WTC11 (cell line): ENCODE measurements around the gene ADI1. TPM values are rescaled to one million over a fixed set of nuclear protein-coding genes. Genes with fewer than 3 reads are reported as not detected.

Experiments used
- ATAC-seq: fragments of 200-7000 bp; cut with Tn5 transposase; 2 replicates; pipeline ENCODE4 v1.10.0; 2021; ENCODE audit warnings: mild to moderate bottlenecking, moderate library complexity
- CTCF ChIA-PET: fragments of 300-600 bp; sonication (Branson Sonifier 250); formaldehyde crosslinking; loops from one replicate; lab custom pipeline; 2021; ENCODE audit warnings: antibody characterized with exemption; lab: Charles Lee
- POLR2A ChIA-PET: fragments of 350-600 bp; sonication (Branson Sonifier 250); formaldehyde crosslinking; loops from one replicate; lab custom pipeline; 2021; ENCODE audit warnings: antibody characterized with exemption; lab: Charles Lee
- DNase-seq: peaks from one replicate; pipeline ENCODE4 v3.0.0; 2021; ENCODE audit warnings: low spot score
- H3K27ac Mint-ChIP-seq: 2 replicates; pipeline ENCODE4 v1.8.0; 2021; ENCODE audit warnings: mixed read lengths
- H3K27me3 Mint-ChIP-seq: 2 replicates; pipeline ENCODE4 v1.8.0; 2021; ENCODE audit warnings: low read depth, mild to moderate bottlenecking, moderate library complexity, mixed read lengths
- H3K36me3 Mint-ChIP-seq: 2 replicates; pipeline ENCODE4 v1.8.0; 2021; ENCODE audit warnings: mixed read lengths
- H3K4me1 Mint-ChIP-seq: 2 replicates; pipeline ENCODE4 v1.8.0; 2022; ENCODE audit warnings: mixed read lengths
- H3K4me3 Mint-ChIP-seq: 2 replicates; pipeline ENCODE4 v1.8.0; 2021; ENCODE audit warnings: mild to moderate bottlenecking, moderate library complexity, mixed read lengths
- H3K9me3 Mint-ChIP-seq: 2 replicates; pipeline ENCODE4 v1.8.0; 2021; ENCODE audit warnings: mixed read lengths
- ATF2 ChIP-seq: sonication (generic); formaldehyde crosslinking; IDR thresholded peaks from 2 replicates; pipeline ENCODE4 v1.8.1; 2022; ENCODE audit warnings: low read depth, missing genetic modification reagents, borderline replicate concordance
- CDX4 ChIP-seq: fragments of 250-450 bp; sonication (Bioruptor Pico); IDR thresholded peaks from 2 replicates; pipeline ENCODE4 v1.9.0; 2021; ENCODE audit warnings: moderate library complexity, mild to moderate bottlenecking, inconsistent platforms, borderline replicate concordance
- CREM ChIP-seq: sonication (generic); formaldehyde crosslinking; IDR thresholded peaks from 2 replicates; pipeline ENCODE4 v1.8.1; 2022; ENCODE audit warnings: mild to moderate bottlenecking, missing genetic modification reagents, moderate library complexity
- ELF4 ChIP-seq: sonication (generic); formaldehyde crosslinking; IDR thresholded peaks from 2 replicates; pipeline ENCODE4 v1.8.1; 2022; ENCODE audit warnings: low read depth, mild to moderate bottlenecking, moderate library complexity, missing genetic modification reagents
- EMX1 ChIP-seq: fragments of 250-450 bp; sonication (Bioruptor Pico); IDR thresholded peaks from 2 replicates; pipeline ENCODE4 v1.8.0; 2021; ENCODE audit warnings: mild to moderate bottlenecking
- ETV6 ChIP-seq: sonication (generic); formaldehyde crosslinking; IDR thresholded peaks from 2 replicates; pipeline ENCODE4 v1.8.1; 2022; ENCODE audit warnings: mild to moderate bottlenecking, missing genetic modification reagents
- FOXP1 ChIP-seq: sonication (generic); formaldehyde crosslinking; IDR thresholded peaks from 2 replicates; pipeline ENCODE4 v1.8.0; 2022; ENCODE audit warnings: missing genetic modification reagents, mild to moderate bottlenecking, moderate library complexity, borderline replicate concordance
- GABPB1 ChIP-seq: sonication (generic); formaldehyde crosslinking; IDR thresholded peaks from 2 replicates; pipeline ENCODE4 v1.8.1; 2023; ENCODE audit warnings: mild to moderate bottlenecking, missing genetic modification reagents
- HMGXB4 ChIP-seq: sonication (generic); formaldehyde crosslinking; IDR thresholded peaks from 2 replicates; pipeline ENCODE4 v1.8.1; 2023; ENCODE audit warnings: mild to moderate bottlenecking, moderate library complexity, missing genetic modification reagents
- MYBL2 ChIP-seq: sonication (generic); formaldehyde crosslinking; IDR thresholded peaks from 2 replicates; pipeline ENCODE4 v1.8.1; 2023; ENCODE audit warnings: mild to moderate bottlenecking, moderate library complexity, missing genetic modification reagents
- NFATC4 ChIP-seq: fragments of 250-450 bp; sonication (Bioruptor Pico); IDR thresholded peaks from 2 replicates; pipeline ENCODE4 v1.9.0; 2021; ENCODE audit warnings: mild to moderate bottlenecking
- NFYB ChIP-seq: sonication (generic); formaldehyde crosslinking; conservative IDR thresholded peaks from 2 replicates; pipeline ENCODE4 v1.8.0; 2022; ENCODE audit warnings: low read depth, missing genetic modification reagents
- NR2C2 ChIP-seq: sonication (generic); formaldehyde crosslinking; IDR thresholded peaks from 2 replicates; pipeline ENCODE4 v1.8.0; 2022; ENCODE audit warnings: mild to moderate bottlenecking, missing genetic modification reagents
- NR3C1 ChIP-seq: sonication (generic); formaldehyde crosslinking; conservative IDR thresholded peaks from 2 replicates; pipeline ENCODE4 v1.8.1; 2023; ENCODE audit warnings: low read depth, mild to moderate bottlenecking, missing genetic modification reagents
- SMAD4 ChIP-seq: sonication (generic); formaldehyde crosslinking; IDR thresholded peaks from 2 replicates; pipeline ENCODE4 v1.8.0; 2022; ENCODE audit warnings: mild to moderate bottlenecking, missing genetic modification reagents
- SP1 ChIP-seq: sonication (generic); formaldehyde crosslinking; conservative IDR thresholded peaks from 2 replicates; pipeline ENCODE4 v1.8.1; 2022; ENCODE audit warnings: missing genetic modification reagents
- STAT6 ChIP-seq: sonication (generic); formaldehyde crosslinking; conservative IDR thresholded peaks from 2 replicates; pipeline ENCODE4 v1.8.1; 2023; ENCODE audit warnings: mild to moderate bottlenecking, low read depth, missing genetic modification reagents, moderate library complexity
- ZBTB43 ChIP-seq: sonication (generic); formaldehyde crosslinking; IDR thresholded peaks from 2 replicates; pipeline ENCODE4 v1.8.1; 2023; ENCODE audit warnings: mild to moderate bottlenecking, missing genetic modification reagents
- ZNF138 ChIP-seq: sonication (generic); formaldehyde crosslinking; conservative IDR thresholded peaks from 2 replicates; pipeline ENCODE4 v1.8.1; 2022; ENCODE audit warnings: mild to moderate bottlenecking, moderate library complexity, missing genetic modification reagents
- ZNF232 ChIP-seq: sonication (generic); formaldehyde crosslinking; IDR thresholded peaks from 2 replicates; pipeline ENCODE4 v1.8.0; 2022; ENCODE audit warnings: mild to moderate bottlenecking, missing genetic modification reagents
- ZNF423 ChIP-seq: fragments of 250-450 bp; sonication (Bioruptor Pico); IDR thresholded peaks from 2 replicates; pipeline ENCODE4 v2.1.2; 2022; ENCODE audit warnings: mild to moderate bottlenecking, moderate library complexity
- total RNA-seq: library from RNA; stranded (reverse); gene quantifications from 3 replicates; pipeline ENCODE4 v1.2.3, GENCODE V29; 2021
- TF ChIP-seq, protein P1 (sequence below): fragments of 200-600 bp; IDR thresholded peaks from 2 replicates; pipeline ENCODE4 v1.8.0; 2022; ENCODE audit warnings: antibody characterized with exemption
- TF ChIP-seq, protein P2 (sequence below): sonication (generic); formaldehyde crosslinking; IDR thresholded peaks from 2 replicates; pipeline ENCODE4 v1.8.0; 2022; ENCODE audit warnings: mild to moderate bottlenecking, missing genetic modification reagents
- TF ChIP-seq, protein P3 (sequence below): sonication (generic); formaldehyde crosslinking; IDR thresholded peaks from 2 replicates; pipeline ENCODE4 v1.8.0; 2022; ENCODE audit warnings: mild to moderate bottlenecking, missing genetic modification reagents

Gene ADI1
- total RNA-seq, 1 experiment from 2014 or later, result 21.4 TPM

DNA sequence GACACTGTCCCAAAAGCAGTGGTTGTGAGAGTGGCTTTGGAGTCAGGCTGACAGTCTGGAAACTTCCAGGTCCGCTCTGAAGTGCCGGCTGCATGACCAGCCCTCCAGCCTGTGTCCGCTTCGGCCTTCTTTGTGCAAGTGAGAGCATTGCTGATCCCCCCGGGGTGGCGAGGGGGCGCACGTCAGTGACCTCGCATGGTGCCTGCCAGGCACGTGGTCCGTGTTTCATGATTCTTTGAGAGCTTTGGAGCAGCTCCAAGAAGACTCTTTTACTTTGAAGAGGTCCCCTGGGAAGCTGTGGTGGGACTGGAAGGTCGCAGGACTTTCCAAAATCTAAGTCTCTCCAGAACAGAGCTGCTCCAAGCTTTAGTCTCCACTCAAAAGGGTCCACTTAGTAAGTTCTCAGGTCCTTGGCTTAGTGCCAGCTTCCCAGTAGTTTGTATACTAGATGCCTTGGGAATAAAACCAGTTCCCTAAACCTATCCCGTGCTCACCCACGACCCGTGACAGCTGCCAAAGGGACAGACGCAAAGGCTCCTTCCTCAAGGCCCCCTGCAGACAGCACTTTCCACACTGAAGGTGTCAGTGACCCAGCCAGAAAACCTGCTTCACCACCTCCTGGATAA, 68.8 kb downstream of the ADI1 start (continued):
- TF ChIP-seq, protein P1, sequence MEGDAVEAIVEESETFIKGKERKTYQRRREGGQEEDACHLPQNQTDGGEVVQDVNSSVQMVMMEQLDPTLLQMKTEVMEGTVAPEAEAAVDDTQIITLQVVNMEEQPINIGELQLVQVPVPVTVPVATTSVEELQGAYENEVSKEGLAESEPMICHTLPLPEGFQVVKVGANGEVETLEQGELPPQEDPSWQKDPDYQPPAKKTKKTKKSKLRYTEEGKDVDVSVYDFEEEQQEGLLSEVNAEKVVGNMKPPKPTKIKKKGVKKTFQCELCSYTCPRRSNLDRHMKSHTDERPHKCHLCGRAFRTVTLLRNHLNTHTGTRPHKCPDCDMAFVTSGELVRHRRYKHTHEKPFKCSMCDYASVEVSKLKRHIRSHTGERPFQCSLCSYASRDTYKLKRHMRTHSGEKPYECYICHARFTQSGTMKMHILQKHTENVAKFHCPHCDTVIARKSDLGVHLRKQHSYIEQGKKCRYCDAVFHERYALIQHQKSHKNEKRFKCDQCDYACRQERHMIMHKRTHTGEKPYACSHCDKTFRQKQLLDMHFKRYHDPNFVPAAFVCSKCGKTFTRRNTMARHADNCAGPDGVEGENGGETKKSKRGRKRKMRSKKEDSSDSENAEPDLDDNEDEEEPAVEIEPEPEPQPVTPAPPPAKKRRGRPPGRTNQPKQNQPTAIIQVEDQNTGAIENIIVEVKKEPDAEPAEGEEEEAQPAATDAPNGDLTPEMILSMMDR, result no peak
- TF ChIP-seq, protein P2, sequence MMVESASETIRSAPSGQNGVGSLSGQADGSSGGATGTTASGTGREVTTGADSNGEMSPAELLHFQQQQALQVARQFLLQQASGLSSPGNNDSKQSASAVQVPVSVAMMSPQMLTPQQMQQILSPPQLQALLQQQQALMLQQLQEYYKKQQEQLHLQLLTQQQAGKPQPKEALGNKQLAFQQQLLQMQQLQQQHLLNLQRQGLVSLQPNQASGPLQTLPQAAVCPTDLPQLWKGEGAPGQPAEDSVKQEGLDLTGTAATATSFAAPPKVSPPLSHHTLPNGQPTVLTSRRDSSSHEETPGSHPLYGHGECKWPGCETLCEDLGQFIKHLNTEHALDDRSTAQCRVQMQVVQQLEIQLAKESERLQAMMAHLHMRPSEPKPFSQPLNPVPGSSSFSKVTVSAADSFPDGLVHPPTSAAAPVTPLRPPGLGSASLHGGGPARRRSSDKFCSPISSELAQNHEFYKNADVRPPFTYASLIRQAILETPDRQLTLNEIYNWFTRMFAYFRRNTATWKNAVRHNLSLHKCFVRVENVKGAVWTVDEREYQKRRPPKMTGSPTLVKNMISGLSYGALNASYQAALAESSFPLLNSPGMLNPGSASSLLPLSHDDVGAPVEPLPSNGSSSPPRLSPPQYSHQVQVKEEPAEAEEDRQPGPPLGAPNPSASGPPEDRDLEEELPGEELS (CRISPR knock-in tag), result no peak
- no peak for TF ChIP-seq ZNF232 (CRISPR knock-in tag)
- TF ChIP-seq EMX1 (CRISPR knock-in tag), result no peak
- TF ChIP-seq FOXP1 (CRISPR knock-in tag), result no peak
- TF ChIP-seq SMAD4 (CRISPR knock-in tag), result no peak
- TF ChIP-seq NFYB, result no peak
- no peak for TF ChIP-seq NR2C2 (CRISPR knock-in tag)
- TF ChIP-seq GABPB1 (CRISPR knock-in tag), result no peak
- TF ChIP-seq ATF2 (CRISPR knock-in tag), result no peak
- TF ChIP-seq SP1 (CRISPR knock-in tag), result no peak
- TF ChIP-seq HMGXB4 (CRISPR knock-in tag), result no peak

- ATAC-seq, result no peak
- Mint-ChIP-seq H3K4me1 (0 out of 2 replicates have a peak, but pooled peaks cover 2% of the 10 kb centered on the region), H3K4me3 (no peak overlapping the region), H3K9me3 (no peaks in the 10 kb centered on the region), H3K36me3 (peaks cover 23% of the 10 kb centered on the region), H3K27ac (no peak overlapping the region), H3K27me3 (no peaks in the 10 kb centered on the region)
- ChIA-PET CTCF (no interaction called here), POLR2A (no interaction called here)
- DNase-seq, result no peak
- TF ChIP-seq, protein P3, sequence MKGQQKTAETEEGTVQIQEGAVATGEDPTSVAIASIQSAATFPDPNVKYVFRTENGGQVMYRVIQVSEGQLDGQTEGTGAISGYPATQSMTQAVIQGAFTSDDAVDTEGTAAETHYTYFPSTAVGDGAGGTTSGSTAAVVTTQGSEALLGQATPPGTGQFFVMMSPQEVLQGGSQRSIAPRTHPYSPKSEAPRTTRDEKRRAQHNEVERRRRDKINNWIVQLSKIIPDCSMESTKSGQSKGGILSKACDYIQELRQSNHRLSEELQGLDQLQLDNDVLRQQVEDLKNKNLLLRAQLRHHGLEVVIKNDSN (CRISPR knock-in tag), result no peak
- TF ChIP-seq ELF4 (CRISPR knock-in tag) (no peak), NFATC4 (CRISPR knock-in tag) (no peak), ETV6 (CRISPR knock-in tag) (no peak), NR3C1 (CRISPR knock-in tag) (no peak), GABPB1 (CRISPR knock-in tag) (no peak), MYBL2 (no peak), CDX4 (CRISPR knock-in tag) (no peak), ZBTB43 (CRISPR knock-in tag) (no peak), STAT6 (no peak), CREM (CRISPR knock-in tag) (no peak), ZNF138 (CRISPR knock-in tag) (no peak), ZNF423 (CRISPR knock-in tag) (no peak)
Observed at GRCh38 chr2:3449936-3450335, 69.4 kb downstream of the ADI1 start.
